H9 (cell line): Measurements from ENCODE around the gene LEPR. TPM values are rescaled to one million over a fixed set of nuclear protein-coding genes. Genes with fewer than 3 reads are reported as not detected.

Experiments used
- DNase-seq: peaks from one replicate; pipeline ENCODE4 v3.0.0-alpha.2; 2017
- H2AFZ ChIP-seq: one replicate; pipeline ENCODE4 v1.6.1; 2013; ENCODE audit warnings: mild to moderate bottlenecking, low read length, control low read depth, moderate library complexity
- H2AK5ac ChIP-seq: 2 replicates; pipeline ENCODE4 v1.6.1; 2013; ENCODE audit warnings: low read length, control low read depth, mixed read lengths; ENCODE audit not compliant: insufficient read length
- H2BK120ac ChIP-seq: one replicate; pipeline ENCODE4 v1.6.1; 2013; ENCODE audit warnings: low read depth, mild to moderate bottlenecking, low read length, control low read depth, inconsistent platforms; ENCODE audit not compliant: poor library complexity, severe bottlenecking
- H2BK12ac ChIP-seq: 2 replicates; pipeline ENCODE4 v1.6.1; 2013; ENCODE audit warnings: low read length, control low read depth, mixed read lengths, low read depth; ENCODE audit not compliant: insufficient read length
- H2BK15ac ChIP-seq: 2 replicates; pipeline ENCODE4 v1.6.1; 2013; ENCODE audit warnings: low read depth, low read length, control low read depth
- H2BK20ac ChIP-seq: one replicate; pipeline ENCODE4 v1.6.1; 2013; ENCODE audit warnings: low read depth, mild to moderate bottlenecking, low read length, control low read depth, inconsistent platforms; ENCODE audit not compliant: poor library complexity, severe bottlenecking
- H2BK5ac ChIP-seq: 2 replicates; pipeline ENCODE4 v1.6.1; 2013; ENCODE audit warnings: low read length, control low read depth, mixed read lengths; ENCODE audit not compliant: insufficient read length
- H3K14ac ChIP-seq: 2 replicates; pipeline ENCODE4 v1.6.1; 2013; ENCODE audit warnings: low read length, control low read depth; ENCODE audit not compliant: insufficient read depth
- H3K18ac ChIP-seq: 2 replicates; pipeline ENCODE4 v1.6.1; 2013; ENCODE audit warnings: low read depth, mild to moderate bottlenecking, mixed read lengths, low read length, control low read depth; ENCODE audit not compliant: insufficient read length
- H3K23ac ChIP-seq: 2 replicates; pipeline ENCODE4 v1.6.1; 2013; ENCODE audit warnings: low read length, control low read depth, mixed read lengths, low read depth; ENCODE audit not compliant: insufficient read length
- H3K23me2 ChIP-seq: 2 replicates; pipeline ENCODE4 v1.6.1; 2013; ENCODE audit warnings: low read depth, mild to moderate bottlenecking, mixed read lengths, low read length, control low read depth; ENCODE audit not compliant: insufficient read length, poor library complexity, severe bottlenecking
- H3K27ac ChIP-seq: 2 replicates; pipeline ENCODE4 v1.5.1; 2013; ENCODE audit warnings: low read length, control low read depth, mixed read lengths, low read depth; ENCODE audit not compliant: insufficient read length
- H3K27me3 ChIP-seq: 2 replicates; pipeline ENCODE4 v1.6.1; 2013; ENCODE audit warnings: low read length, control low read depth, inconsistent platforms; ENCODE audit not compliant: insufficient read depth
- H3K4ac ChIP-seq: 2 replicates; pipeline ENCODE4 v1.6.1; 2013; ENCODE audit warnings: low read depth, mild to moderate bottlenecking, control low read depth, inconsistent platforms, low read length, moderate library complexity
- H3K4me1 ChIP-seq: 2 replicates; pipeline ENCODE4 v1.6.1; 2013; ENCODE audit warnings: low read length, control low read depth, inconsistent platforms; ENCODE audit not compliant: insufficient read depth
- H3K4me2 ChIP-seq: 2 replicates; pipeline ENCODE4 v1.6.1; 2013; ENCODE audit warnings: low read length, control low read depth, mixed read lengths; ENCODE audit not compliant: insufficient read length, insufficient read depth
- H3K56ac ChIP-seq: 2 replicates; pipeline ENCODE4 v1.6.1; 2013; ENCODE audit warnings: low read depth, mild to moderate bottlenecking, mixed read lengths, low read length, control low read depth; ENCODE audit not compliant: insufficient read length
- H3K79me1 ChIP-seq: 2 replicates; pipeline ENCODE4 v1.6.1; 2013; ENCODE audit warnings: low read depth, mild to moderate bottlenecking, moderate library complexity, low read length, control low read depth, inconsistent platforms; ENCODE audit not compliant: insufficient read depth, poor library complexity, severe bottlenecking
- H3K79me2 ChIP-seq: 2 replicates; pipeline ENCODE4 v1.6.1; 2013; ENCODE audit warnings: low read length, control low read depth, inconsistent platforms; ENCODE audit not compliant: insufficient read depth
- H3K9ac ChIP-seq: 2 replicates; pipeline ENCODE4 v1.6.1; 2013; ENCODE audit warnings: low read length, control low read depth, mixed read lengths; ENCODE audit not compliant: insufficient read length; ENCODE audit errors: extremely low read depth
- H3K9me3 ChIP-seq: one replicate; pipeline ENCODE4 v1.6.1; 2013; ENCODE audit warnings: low read depth, low read length, inconsistent platforms; ENCODE audit not compliant: control insufficient read depth
- H3T11ph ChIP-seq: one replicate; pipeline ENCODE4 v1.6.1; 2013; ENCODE audit warnings: mild to moderate bottlenecking, low read length, control low read depth, inconsistent platforms
- H4K20me1 ChIP-seq: one replicate; pipeline ENCODE4 v1.6.1; 2013; ENCODE audit not compliant: control insufficient read depth, insufficient read length, insufficient read depth
- H4K5ac ChIP-seq: 2 replicates; pipeline ENCODE4 v1.6.1; 2013; ENCODE audit warnings: low read depth, mild to moderate bottlenecking, mixed read lengths, low read length, control low read depth; ENCODE audit not compliant: insufficient read length
- H4K8ac ChIP-seq: replicated peaks from 2 replicates; pipeline ENCODE4 v1.6.1; 2013; ENCODE audit warnings: low read length, control low read depth, mixed read lengths, low read depth; ENCODE audit not compliant: insufficient read length
- H4K91ac ChIP-seq: 2 replicates; pipeline ENCODE4 v1.6.1; 2013; ENCODE audit warnings: low read depth, mild to moderate bottlenecking, moderate library complexity, mixed read lengths, low read length, control low read depth; ENCODE audit not compliant: insufficient read length
- H3K27ac Mint-ChIP-seq, 3 experiments: 2 replicates in 2 of 3; 3 replicates in 1 of 3; pipeline ENCODE4 v1.8.0; 2020 to 2021; ENCODE audit warnings: mixed read lengths in 3 of 3, mild to moderate bottlenecking in 1 of 3, moderate library complexity in 1 of 3
- H3K27me3 Mint-ChIP-seq: 2 replicates; pipeline ENCODE4 v1.8.0; 2021; ENCODE audit warnings: low read depth, mild to moderate bottlenecking, moderate library complexity, mixed read lengths
- H3K36me3 Mint-ChIP-seq, 3 experiments: 2 replicates in 2 of 3; 3 replicates in 1 of 3; pipeline ENCODE4 v1.8.0; 2020 to 2021; ENCODE audit warnings: low read depth in 3 of 3, mixed read lengths in 3 of 3; ENCODE audit not compliant: insufficient read depth in 1 of 3
- H3K4me1 Mint-ChIP-seq, 2 experiments: 2 replicates each; pipeline ENCODE4 v1.8.0; 2020; ENCODE audit warnings: mixed read lengths in 2 of 2
- H3K4me3 Mint-ChIP-seq, 2 experiments: 2 replicates in 1 of 2; 3 replicates in 1 of 2; pipeline ENCODE4 v1.8.0; 2020 to 2021; ENCODE audit warnings: mild to moderate bottlenecking in 2 of 2, mixed read lengths in 2 of 2, moderate library complexity in 1 of 2
- H3K9me3 Mint-ChIP-seq, 2 experiments: 2 replicates in 1 of 2; 3 replicates in 1 of 2; pipeline ENCODE4 v1.8.0; 2020; ENCODE audit warnings: mild to moderate bottlenecking in 2 of 2, mixed read lengths in 2 of 2, moderate library complexity in 1 of 2
- WGBS: extraction: QIAGEN DNeasy Blood & Tissue Kit; methylation state at CpG from one replicate; pipeline ENCODE4 v1.1.7; 2013; ENCODE audit warnings: missing lambda C conversion rate, low lambda C conversion rate, mixed read lengths; ENCODE audit not compliant: insufficient read length; ENCODE audit errors: extremely low coverage; 5-methylcytosine and 5-hydroxymethylcytosine counted together
- total RNA-seq: library from RNA; stranded (reverse); gene quantifications from 2 replicates; pipeline ENCODE4 v1.2.1, GENCODE V29; 2021
- TF ChIP-seq, protein P1 (sequence below): fragments of 200-600 bp; sonication (generic); conservative IDR thresholded peaks from 3 replicates; pipeline ENCODE4 v1.8.0; 2021; ENCODE audit warnings: antibody characterized with exemption, mild to moderate bottlenecking

The LEPR gene
- total RNA-seq, 1 experiment from 2014 or later, result 3.3 TPM

DNA sequence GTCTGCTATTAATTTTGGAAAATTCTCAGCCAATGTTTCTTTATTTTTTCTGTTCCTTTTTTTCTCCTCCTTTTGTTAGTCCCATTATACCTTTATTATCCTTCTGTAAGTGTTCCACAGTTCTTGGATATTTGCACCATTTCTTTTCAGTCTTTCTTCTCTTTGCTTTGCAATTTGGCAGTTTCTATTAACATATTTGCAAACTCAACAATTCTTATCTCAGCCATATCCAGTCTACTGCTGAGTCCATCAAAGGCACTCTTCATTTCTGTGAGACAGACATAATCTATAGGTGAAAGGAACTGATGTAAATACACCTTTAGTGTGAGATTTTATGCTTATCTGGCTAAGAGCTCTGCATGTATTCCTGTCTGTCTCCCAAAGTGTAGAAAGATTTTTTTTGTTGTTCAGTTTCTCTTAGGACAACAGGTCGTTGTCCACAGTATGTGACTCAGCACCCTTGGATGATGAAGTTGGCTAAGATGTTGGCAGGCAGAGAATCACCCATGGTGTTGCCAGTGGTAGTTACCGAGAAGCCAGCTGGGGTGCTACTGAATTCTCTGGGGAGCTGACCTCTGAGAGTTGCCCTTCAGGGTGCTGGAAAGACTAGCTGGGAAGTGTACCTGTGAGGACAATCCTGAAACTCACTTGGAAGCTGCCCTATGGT is 38.4 kb downstream of the LEPR start:
- Histone ChIP-seq H3K14ac (no peak overlapping the region), H3T11ph (no peak overlapping the region), H4K91ac (no peak overlapping the region), H3K4ac (no peak overlapping the region), H2AK5ac (no peak overlapping the region), H3K27ac (no peak overlapping the region), H3K23me2 (no peaks in the 10 kb centered on the region), H3K4me2 (no peak overlapping the region), H3K4me1 (peaks cover 3% of the 10 kb centered on the region; the same call in 1 of the 2 replicates), H3K79me1 (no peaks in the 10 kb centered on the region), H3K9ac (no peak overlapping the region), H4K20me1 (no peaks in the 10 kb centered on the region), H3K79me2 (no peaks in the 10 kb centered on the region), H2BK5ac (no peak overlapping the region), H2AFZ (no peak overlapping the region), H2BK120ac (no peak overlapping the region), H2BK15ac (no peak overlapping the region), H3K27me3 (no peaks in the 10 kb centered on the region), H2BK12ac (no peak overlapping the region), H3K18ac (no peak overlapping the region), H2BK20ac (no peak overlapping the region), H3K23ac (no peak overlapping the region), H3K56ac (no peak overlapping the region), H4K8ac (no peak overlapping the region), H4K5ac (no peak overlapping the region), H3K9me3 (no peaks in the 10 kb centered on the region)
- Mint-ChIP-seq H3K4me1 (peaks cover 24 to 28% of the 10 kb centered on the region in 2 experiments), H3K9me3 (peaks cover 16 to 17% of the 10 kb centered on the region in 2 experiments), H3K36me3 (peaks cover 6 to 19% (median 7%) of the 10 kb centered on the region in 3 experiments), H3K4me3 (no peak overlapping the region), H3K27me3 (no peaks in the 10 kb centered on the region; the same call in 1 of the 2 replicates), H3K27ac (no peak overlapping the region)
- DNase-seq, result no peak
- whole genome bisulfite sequencing, result no CpG with 5 or more reads among the region's 2 CpGs
- TF ChIP-seq, protein P1, sequence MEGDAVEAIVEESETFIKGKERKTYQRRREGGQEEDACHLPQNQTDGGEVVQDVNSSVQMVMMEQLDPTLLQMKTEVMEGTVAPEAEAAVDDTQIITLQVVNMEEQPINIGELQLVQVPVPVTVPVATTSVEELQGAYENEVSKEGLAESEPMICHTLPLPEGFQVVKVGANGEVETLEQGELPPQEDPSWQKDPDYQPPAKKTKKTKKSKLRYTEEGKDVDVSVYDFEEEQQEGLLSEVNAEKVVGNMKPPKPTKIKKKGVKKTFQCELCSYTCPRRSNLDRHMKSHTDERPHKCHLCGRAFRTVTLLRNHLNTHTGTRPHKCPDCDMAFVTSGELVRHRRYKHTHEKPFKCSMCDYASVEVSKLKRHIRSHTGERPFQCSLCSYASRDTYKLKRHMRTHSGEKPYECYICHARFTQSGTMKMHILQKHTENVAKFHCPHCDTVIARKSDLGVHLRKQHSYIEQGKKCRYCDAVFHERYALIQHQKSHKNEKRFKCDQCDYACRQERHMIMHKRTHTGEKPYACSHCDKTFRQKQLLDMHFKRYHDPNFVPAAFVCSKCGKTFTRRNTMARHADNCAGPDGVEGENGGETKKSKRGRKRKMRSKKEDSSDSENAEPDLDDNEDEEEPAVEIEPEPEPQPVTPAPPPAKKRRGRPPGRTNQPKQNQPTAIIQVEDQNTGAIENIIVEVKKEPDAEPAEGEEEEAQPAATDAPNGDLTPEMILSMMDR, result no peak
